Testis (tissue), 2 donors: ENCODE results near the gene TENT4A.

Experiments
- CTCF ChIP-seq, 3 experiments: fragments of 450-650 bp in 2 of 3; fragments of 200-600 bp in 1 of 3; sonication (generic) in 1 of 3; IDR thresholded peaks; one replicate each; pipeline ENCODE4 v1.5.1; 2016 to 2019; ENCODE audit warnings: antibody characterized with exemption in 3 of 3, mild to moderate bottlenecking in 2 of 3, moderate library complexity in 1 of 3
- POLR2A ChIP-seq: fragments of 450-650 bp; IDR thresholded peaks from one replicate; pipeline ENCODE4 v1.6.1; 2017; ENCODE audit warnings: antibody characterized with exemption, mild to moderate bottlenecking, moderate library complexity

- TF ChIP-seq CTCF (IDR thresholded peaks at IDR 0.05), result no peak
- TF ChIP-seq POLR2A, result no peak
These were observed 8.8 kb upstream of the TENT4A start for GRCh38 chr5:6704361-6704851.
